Suprapubic skin (tissue), 4 donors: ENCODE results near the gene SEC24D. TPM values are rescaled to one million over a fixed set of nuclear protein-coding genes. Genes with fewer than 3 reads are reported as not detected.

ENCODE experiments used
- DNase-seq, 2 donors: peaks; one replicate each; pipeline ENCODE4 v3.0.0-alpha.2; 2019; ENCODE audit warnings: low spot score in 2 of 2
- H3K27ac ChIP-seq: fragments of 200-600 bp; sonication (generic); one replicate; pipeline ENCODE4 v1.5.1; 2019
- H3K27me3 ChIP-seq: fragments of 200-600 bp; sonication (generic); one replicate; pipeline ENCODE4 v1.5.1; 2019
- H3K36me3 ChIP-seq: fragments of 200-600 bp; sonication (generic); one replicate; pipeline ENCODE4 v1.5.1; 2019
- H3K4me1 ChIP-seq: fragments of 200-600 bp; sonication (generic); one replicate; pipeline ENCODE4 v1.5.1; 2019
- H3K4me3 ChIP-seq: fragments of 200-600 bp; sonication (generic); one replicate; pipeline ENCODE4 v1.5.1; 2019; ENCODE audit warnings: mild to moderate bottlenecking
- H3K9me3 ChIP-seq: fragments of 200-600 bp; sonication (generic); one replicate; pipeline ENCODE4 v1.5.1; 2019
- CTCF ChIP-seq, 2 donors: fragments of 200-600 bp in 1 of 2; fragments of 450-650 bp in 1 of 2; sonication (generic) in 1 of 2; IDR thresholded peaks; one replicate each; pipeline ENCODE4 v1.5.1; 2016 to 2019; ENCODE audit warnings: antibody characterized with exemption in 2 of 2, mild to moderate bottlenecking in 1 of 2, moderate library complexity in 1 of 2
- EP300 ChIP-seq: sonication (generic); formaldehyde crosslinking; IDR thresholded peaks from one replicate; pipeline ENCODE4 v1.6.1; 2017; ENCODE audit warnings: antibody characterized with exemption
- POLR2A ChIP-seq, 2 donors: fragments of 450-650 bp; IDR thresholded peaks; one replicate each; pipeline ENCODE4 v1.6.1; 2017; ENCODE audit warnings: antibody characterized with exemption in 2 of 2, mild to moderate bottlenecking in 2 of 2, moderate library complexity in 2 of 2
- POLR2AphosphoS5 ChIP-seq, 3 donors: sonication (generic); formaldehyde crosslinking; IDR thresholded peaks; one replicate each; pipeline ENCODE4 v1.6.1; 2017; ENCODE audit warnings: antibody characterized with exemption in 3 of 3
- WGBS: methylation state at CpG from one replicate; pipeline ENCODE4 v1.1.5; 2018; 5-methylcytosine and 5-hydroxymethylcytosine counted together
- total RNA-seq, 4 donors: library from RNA; depleted of rRNA; stranded (reverse); fragments of >200 nt; gene quantifications; one replicate each; pipeline ENCODE4 v1.1.0, GENCODE V29; 2016

The SEC24D gene
- total RNA-seq, 4 donors from 2014 or later = 16.7 to 18.1 (median 18.0) TPM

GRCh38 chr4:118866442-118866841, 30.5 kb upstream of the SEC24D start:
- Histone ChIP-seq H3K9me3 (no peaks in the 10 kb centered on the region), H3K36me3 (no peaks in the 10 kb centered on the region), H3K4me1 (peaks cover 15% of the 10 kb centered on the region), H3K27me3 (no peaks in the 10 kb centered on the region), H3K27ac (no peak overlapping the region), H3K4me3 (no peak overlapping the region)
- WGBS = 91% methylated on average over 1 of the region's 1 CpG
- TF ChIP-seq POLR2A (IDR thresholded peaks at IDR 0.05) (no peak), POLR2AphosphoS5 (IDR thresholded peaks at IDR 0.05) (no peak), CTCF (IDR thresholded peaks at IDR 0.05) (no peak), EP300 (no peak)
- no peak for DNase-seq

GRCh38 chr4:118865091-118865708, 29.3 kb upstream of the SEC24D start:
- Histone ChIP-seq H3K4me1 (peaks cover 13% of the 10 kb centered on the region), H3K4me3 (no peak overlapping the region), H3K27me3 (no peaks in the 10 kb centered on the region), H3K36me3 (no peaks in the 10 kb centered on the region), H3K27ac (no peak overlapping the region), H3K9me3 (no peaks in the 10 kb centered on the region)
- TF ChIP-seq CTCF (IDR thresholded peaks at IDR 0.05) = peak in 1 of 2 donors; percentile 55
- no peak for TF ChIP-seq EP300
- no peak for DNase-seq
- WGBS = 15% methylated on average over 5 of the region's 5 CpGs

- Histone ChIP-seq H3K27ac (no peak overlapping the region), H3K4me1 (no peaks in the 10 kb centered on the region), H3K36me3 (no peaks in the 10 kb centered on the region), H3K27me3 (no peaks in the 10 kb centered on the region), H3K9me3 (no peaks in the 10 kb centered on the region), H3K4me3 (no peak overlapping the region)
- no peak for TF ChIP-seq POLR2AphosphoS5 (IDR thresholded peaks at IDR 0.05)
- TF ChIP-seq EP300 = no peak
- no peak for TF ChIP-seq CTCF (IDR thresholded peaks at IDR 0.05)
- TF ChIP-seq POLR2A (IDR thresholded peaks at IDR 0.05) = no peak
- 69% methylated on average over 2 of the region's 2 CpGs for WGBS
- DNase-seq = no peak
Measured at GRCh38 chr4:118858779-118859178, 22.9 kb upstream of the SEC24D start.

GRCh38 chr4:118857760-118858159, 21.8 kb upstream of the SEC24D start:
- 87% methylated on average over 2 of the region's 2 CpGs for WGBS
- TF ChIP-seq EP300 (no peak), CTCF (IDR thresholded peaks at IDR 0.05) (no peak), POLR2AphosphoS5 (IDR thresholded peaks at IDR 0.05) (no peak), POLR2A (IDR thresholded peaks at IDR 0.05) (no peak)
- H3K4me1 ChIP-seq = no peaks in the 10 kb centered on the region
- H3K36me3 ChIP-seq = no peaks in the 10 kb centered on the region
- no peak overlapping the region for H3K4me3 ChIP-seq
- DNase-seq = no peak
- H3K27ac ChIP-seq = no peak overlapping the region
- no peaks in the 10 kb centered on the region for H3K9me3 ChIP-seq
- H3K27me3 ChIP-seq = no peaks in the 10 kb centered on the region

- TF ChIP-seq POLR2AphosphoS5 (IDR thresholded peaks at IDR 0.05) (no peak), EP300 (no peak), POLR2A (IDR thresholded peaks at IDR 0.05) (no peak), CTCF (IDR thresholded peaks at IDR 0.05) (no peak)
- H3K4me3 ChIP-seq = peak overlapping the region; percentile 27
- no peaks in the 10 kb centered on the region for H3K4me1 ChIP-seq
- no peaks in the 10 kb centered on the region for H3K27me3 ChIP-seq
- WGBS = 39% methylated on average over 8 of the region's 8 CpGs
- no peaks in the 10 kb centered on the region for H3K36me3 ChIP-seq
- no peak overlapping the region for H3K27ac ChIP-seq
- no peak for DNase-seq
- H3K9me3 ChIP-seq = no peaks in the 10 kb centered on the region
Measured at GRCh38 chr4:118850488-118851173, 14.7 kb upstream of the SEC24D start.
